ENCODE measurements around the gene GALNT12. TPM values are rescaled to one million over a fixed set of nuclear protein-coding genes. Genes with fewer than 3 reads are reported as not detected.

GALNT12 gene
- total and polyA plus RNA-seq, 4 donors: 0.16 to 1.4 (median 0.25) TPM; not detected in 1

GRCh38 chr9:98880311-98881015, 73.0 kb downstream of the GALNT12 start:
- TF ChIP-seq NR2F2 (IDR thresholded peaks at IDR 0.05): no peak
- TF ChIP-seq HNF4A (conservative IDR thresholded peaks at IDR 0.05): peak; percentile 53 to 81
- no peak for TF ChIP-seq ATF3 (IDR thresholded peaks at IDR 0.05)
- peak in 1 of 2 donors; percentile 75 for TF ChIP-seq RXRA (IDR thresholded peaks at IDR 0.05)
- no peak for TF ChIP-seq FOXA1 (IDR thresholded peaks at IDR 0.05)
- no peak for TF ChIP-seq SP1 (IDR thresholded peaks at IDR 0.05)
- TF ChIP-seq YY1 (IDR thresholded peaks at IDR 0.05): no peak
- TF ChIP-seq GABPA (IDR thresholded peaks at IDR 0.05 in 1 of 2, conservative IDR thresholded peaks at IDR 0.05 in 1 of 2): no peak
- no peak for TF ChIP-seq JUND (IDR thresholded peaks at IDR 0.05)
- TF ChIP-seq EGR1 (IDR thresholded peaks at IDR 0.05; ENCODE audit: low read depth in 2 of 2): no peak
- Histone ChIP-seq H3K4me3 (ENCODE audit: low read depth in 1 of 3, low read length in 3 of 3) (no peak overlapping the region), H3K4me1 (ENCODE audit: control insufficient read depth in 4 of 4, insufficient read depth in 4 of 4, low read length in 3 of 4) (peaks cover 0 to 2% (median 1%) of the 10 kb centered on the region in 4 donors), H3K27ac (ENCODE audit: low read depth in 1 of 2, low read length in 2 of 2) (no peak overlapping the region), H3K27me3 (ENCODE audit: control insufficient read depth in 4 of 4, insufficient read depth in 4 of 4, low read length in 3 of 4) (peaks cover 0 to 2% (median 0%) of the 10 kb centered on the region in 4 donors), H3K9ac (ENCODE audit: low read depth in 1 of 2, low read length in 2 of 2) (no peak overlapping the region), H3K9me3 (ENCODE audit: control insufficient read depth in 4 of 4, low read length in 3 of 4) (no peaks in the 10 kb centered on the region), H3K36me3 (ENCODE audit: control insufficient read depth in 4 of 4, insufficient read depth in 3 of 4, low read depth in 1 of 4, low read length in 3 of 4) (no peaks in the 10 kb centered on the region)
- WGBS: 61% methylated on average over 7 of the region's 7 CpGs
- no peak for DNase-seq (ENCODE audit: low spot score)

GRCh38 chr9:98881356-98881755, 73.9 kb downstream of the GALNT12 start:
- peaks cover 0 to 2% (median 1%) of the 10 kb centered on the region in 4 donors for H3K4me1 ChIP-seq (ENCODE audit: control insufficient read depth in 4 of 4, insufficient read depth in 4 of 4, low read length in 3 of 4)
- H3K27me3 ChIP-seq (ENCODE audit: control insufficient read depth in 4 of 4, insufficient read depth in 4 of 4, low read length in 3 of 4): peaks cover 0 to 2% (median 0%) of the 10 kb centered on the region in 4 donors
- no peak overlapping the region for H3K9ac ChIP-seq (ENCODE audit: low read depth in 1 of 2, low read length in 2 of 2)
- no peak overlapping the region for H3K27ac ChIP-seq (ENCODE audit: low read depth in 1 of 2, low read length in 2 of 2)
- no peaks in the 10 kb centered on the region for H3K9me3 ChIP-seq (ENCODE audit: control insufficient read depth in 4 of 4, low read length in 3 of 4)
- WGBS: 83% methylated on average over 3 of the region's 3 CpGs
- no peak for DNase-seq (ENCODE audit: low spot score)
- TF ChIP-seq HNF4G (IDR thresholded peaks at IDR 0.05): no peak
- no peak overlapping the region for H3K4me3 ChIP-seq (ENCODE audit: low read depth in 1 of 3, low read length in 3 of 3)
- no peaks in the 10 kb centered on the region for H3K36me3 ChIP-seq (ENCODE audit: control insufficient read depth in 4 of 4, insufficient read depth in 3 of 4, low read depth in 1 of 4, low read length in 3 of 4)

GRCh38 chr9:98881836-98882568, 74.5 kb downstream of the GALNT12 start:
- H3K9ac ChIP-seq (ENCODE audit: low read depth in 1 of 2, low read length in 2 of 2): no peak overlapping the region
- no peak for DNase-seq (ENCODE audit: low spot score)
- H3K36me3 ChIP-seq (ENCODE audit: control insufficient read depth in 4 of 4, insufficient read depth in 3 of 4, low read depth in 1 of 4, low read length in 3 of 4): no peaks in the 10 kb centered on the region
- H3K27ac ChIP-seq (ENCODE audit: low read depth in 1 of 2, low read length in 2 of 2): no peak overlapping the region
- H3K27me3 ChIP-seq (ENCODE audit: control insufficient read depth in 4 of 4, insufficient read depth in 4 of 4, low read length in 3 of 4): peaks cover 0 to 2% (median 0%) of the 10 kb centered on the region in 4 donors
- no peaks in the 10 kb centered on the region for H3K9me3 ChIP-seq (ENCODE audit: control insufficient read depth in 4 of 4, low read length in 3 of 4)
- H3K4me3 ChIP-seq (ENCODE audit: low read depth in 1 of 3, low read length in 3 of 3): no peak overlapping the region
- TF ChIP-seq JUND (IDR thresholded peaks at IDR 0.05) (no peak), TAF1 (conservative IDR thresholded peaks at IDR 0.05) (no peak), GABPA (IDR thresholded peaks at IDR 0.05 in 1 of 2, conservative IDR thresholded peaks at IDR 0.05 in 1 of 2) (no peak), NR2F2 (IDR thresholded peaks at IDR 0.05) (no peak), HNF4G (IDR thresholded peaks at IDR 0.05) (no peak), FOXA1 (IDR thresholded peaks at IDR 0.05) (no peak), HNF4A (conservative IDR thresholded peaks at IDR 0.05) (no peak), SP1 (IDR thresholded peaks at IDR 0.05) (no peak), FOXA2 (IDR thresholded peaks at IDR 0.05) (no peak)
- H3K4me1 ChIP-seq (ENCODE audit: control insufficient read depth in 4 of 4, insufficient read depth in 4 of 4, low read length in 3 of 4): peaks cover 0 to 2% (median 1%) of the 10 kb centered on the region in 4 donors
- WGBS: 77% methylated on average over 8 of the region's 8 CpGs
